GM19023 (cell line): ENCODE measurements around the gene ANXA1.

Source experiments
- ATAC-seq: cut with Tn5 transposase; IDR thresholded peaks from one replicate; pipeline ENCODE4 v1.9.1; 2021; ENCODE audit warnings: mild to moderate bottlenecking, moderate library complexity; ENCODE audit not compliant: unreplicated experiment

ANXA1 gene

DNA sequence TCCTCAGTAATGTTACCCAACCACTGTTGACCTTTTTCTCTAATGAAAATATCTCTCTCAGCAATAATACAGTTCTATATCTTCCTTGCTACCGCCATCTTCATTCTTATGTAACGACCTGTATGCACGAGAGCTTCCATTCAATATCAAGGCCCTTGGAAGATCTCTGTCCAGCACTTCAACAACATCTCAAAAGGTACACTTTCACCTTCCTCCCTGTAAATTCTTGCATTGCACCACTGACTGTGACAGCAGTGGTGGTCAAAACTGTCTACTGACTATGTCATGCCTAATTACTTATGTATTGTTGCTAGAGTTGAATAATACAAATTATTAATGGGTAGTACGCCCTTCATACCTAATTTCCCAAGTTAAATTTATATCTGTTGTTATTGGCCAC is 53.3 kb downstream of the ANXA1 start:
- no peak for ATAC-seq

DNA sequence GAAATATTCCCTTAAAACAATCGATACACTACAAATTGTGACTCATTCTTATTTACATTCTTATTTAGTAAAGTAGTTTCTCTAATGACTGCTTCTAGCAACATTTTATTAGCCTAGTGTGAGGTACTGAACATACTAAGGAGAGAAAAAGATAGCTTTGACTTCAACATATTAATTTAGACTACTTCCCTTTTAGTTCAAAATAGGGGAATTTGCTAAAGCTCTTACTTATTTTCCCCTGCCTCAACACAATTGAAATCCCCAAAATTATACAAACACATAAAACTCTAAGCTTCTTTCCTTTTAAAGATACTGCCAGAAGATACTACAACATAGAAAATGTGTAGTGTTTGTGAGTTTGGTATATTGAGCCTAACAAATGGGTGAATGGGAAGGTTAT is 55.2 kb downstream of the ANXA1 start:
- no peak for ATAC-seq

DNA sequence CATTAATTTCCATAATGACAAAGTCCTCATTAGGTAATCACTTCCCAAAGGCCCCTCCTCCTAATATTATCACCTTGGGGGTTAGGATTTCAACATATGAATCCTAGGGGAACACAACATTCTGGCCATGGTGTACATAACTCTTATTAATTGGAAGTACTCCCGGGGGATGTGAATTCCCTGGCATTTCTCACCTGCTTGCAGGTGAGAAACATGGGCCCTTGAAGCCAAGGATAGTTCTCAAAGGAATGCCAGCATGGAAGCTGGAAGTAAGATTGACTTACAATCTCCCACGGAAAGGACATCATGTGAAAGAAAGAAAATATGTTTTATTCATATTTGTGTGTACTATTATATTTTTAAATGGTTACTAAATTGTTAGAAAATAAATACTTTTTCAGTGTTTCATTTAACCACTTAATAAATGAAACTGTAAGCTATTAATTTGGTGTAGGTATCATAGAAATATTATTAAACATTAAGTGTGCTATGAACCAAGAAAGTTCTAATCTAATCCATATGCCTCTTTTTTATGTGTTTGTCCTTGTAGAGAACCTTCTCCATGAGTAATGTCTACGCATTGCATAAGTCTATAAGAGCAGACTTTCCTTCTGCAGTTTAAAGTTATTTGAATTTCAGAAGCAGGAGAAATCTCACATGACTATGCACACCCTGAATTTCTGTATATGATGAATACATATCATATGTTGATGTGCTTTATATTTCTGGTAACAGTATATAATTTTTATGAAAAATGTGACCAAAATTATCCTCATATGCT is 59.4 kb downstream of the ANXA1 start:
- no peak for ATAC-seq

DNA sequence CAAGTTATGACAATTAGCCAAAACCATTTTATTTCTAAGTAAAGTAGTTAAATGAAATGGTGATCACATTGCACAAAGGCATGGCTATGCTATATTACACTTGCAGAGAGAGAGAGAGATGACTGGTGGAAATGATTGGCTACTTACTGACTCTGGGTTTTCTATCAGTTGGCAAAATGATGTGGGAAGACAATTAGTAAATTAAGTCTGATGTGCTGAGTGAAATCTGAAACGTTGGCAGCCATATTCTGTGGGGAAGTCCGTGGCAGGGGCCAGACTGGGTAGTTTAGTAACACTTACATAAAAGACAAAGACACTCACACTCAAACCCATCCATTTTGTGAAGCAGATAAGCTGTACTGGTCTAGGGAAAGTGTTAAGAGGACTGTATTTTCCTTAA is 61.6 kb downstream of the ANXA1 start:
- no peak for ATAC-seq

DNA sequence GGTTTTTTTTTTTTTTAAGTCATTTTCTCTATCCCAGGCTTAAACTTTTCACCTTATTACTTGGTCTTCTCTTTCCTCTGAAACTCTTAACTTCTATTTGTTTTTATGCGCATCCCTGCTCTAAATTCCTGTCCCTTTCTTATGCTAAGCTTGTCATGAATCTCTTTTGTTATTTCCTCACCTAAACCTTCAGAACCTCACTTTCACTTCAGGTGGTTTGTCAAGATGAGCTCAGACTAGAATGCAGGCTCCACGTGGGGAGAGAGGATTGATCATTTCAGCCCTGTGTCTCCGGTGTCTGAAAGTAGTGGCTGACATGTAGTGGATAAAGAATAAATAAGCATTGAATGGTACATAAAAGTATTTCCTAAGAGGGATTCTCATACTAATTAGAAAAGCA is 63.6 kb downstream of the ANXA1 start:
- ATAC-seq = no peak

DNA sequence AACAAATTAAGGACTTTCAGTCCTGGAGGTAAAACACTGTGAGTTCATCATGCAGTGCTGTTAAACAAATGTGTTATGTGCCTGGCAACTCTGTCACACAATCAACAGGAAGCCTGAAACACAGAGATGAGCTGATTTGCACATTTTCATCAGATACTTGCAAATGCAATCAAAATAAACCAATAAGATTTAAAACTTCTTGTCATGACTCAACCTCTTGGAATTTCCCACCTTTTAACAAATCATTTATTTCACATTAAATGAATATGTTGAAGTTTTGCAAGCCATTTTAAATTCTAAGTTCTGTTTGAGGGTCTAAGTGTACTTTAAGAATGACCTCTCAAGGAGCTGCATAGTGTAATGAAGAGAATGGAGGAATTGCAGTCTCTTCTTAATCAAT is 64.4 kb downstream of the ANXA1 start:
- no peak for ATAC-seq
